ENCODE data around the gene PAPSS1.

GRCh38 chr4:107577743-107578142 is 142.3 kb downstream of the PAPSS1 start:
- TF ChIP-seq POLR2A (IDR thresholded peaks at IDR 0.05), result no peak
- TF ChIP-seq CTCF (IDR thresholded peaks at IDR 0.05), result no peak

Measured in tibial nerve (tissue), 3 donors.